WI38 (cell line): Measurements from ENCODE around the gene TICAM2.

Source experiments
- H3K4me3 ChIP-seq: 2 replicates; pipeline ENCODE4 v1.5.1; 2011; ENCODE audit warnings: low read depth, mild to moderate bottlenecking, control low read depth, low read length
- TF ChIP-seq, protein P1 (sequence below): IDR thresholded peaks from 2 replicates; pipeline ENCODE4 v1.5.1; 2012; ENCODE audit warnings: low read depth, mild to moderate bottlenecking, control low read depth, low read length

Gene TICAM2

DNA sequence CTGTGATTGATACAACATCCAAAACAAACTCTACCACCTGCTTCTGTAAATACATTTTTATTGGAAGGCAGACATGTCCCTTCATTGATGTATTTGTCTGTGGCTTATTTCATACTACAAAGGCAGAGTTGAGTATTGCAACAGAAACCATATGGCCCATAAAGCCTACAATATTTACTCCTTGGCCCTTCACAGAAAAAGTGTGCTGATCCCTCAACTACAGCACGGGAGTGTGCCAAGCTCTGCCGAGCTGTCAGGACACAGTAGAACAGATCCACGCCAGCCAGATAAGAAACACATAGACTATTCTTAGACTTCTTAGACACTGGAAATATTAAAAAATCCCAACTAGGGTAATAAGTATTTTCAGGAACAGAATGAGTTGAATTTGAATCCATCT is 13.2 kb downstream of the TICAM2 start:
- H3K4me3 ChIP-seq: no peak overlapping the region
- TF ChIP-seq, protein P1, sequence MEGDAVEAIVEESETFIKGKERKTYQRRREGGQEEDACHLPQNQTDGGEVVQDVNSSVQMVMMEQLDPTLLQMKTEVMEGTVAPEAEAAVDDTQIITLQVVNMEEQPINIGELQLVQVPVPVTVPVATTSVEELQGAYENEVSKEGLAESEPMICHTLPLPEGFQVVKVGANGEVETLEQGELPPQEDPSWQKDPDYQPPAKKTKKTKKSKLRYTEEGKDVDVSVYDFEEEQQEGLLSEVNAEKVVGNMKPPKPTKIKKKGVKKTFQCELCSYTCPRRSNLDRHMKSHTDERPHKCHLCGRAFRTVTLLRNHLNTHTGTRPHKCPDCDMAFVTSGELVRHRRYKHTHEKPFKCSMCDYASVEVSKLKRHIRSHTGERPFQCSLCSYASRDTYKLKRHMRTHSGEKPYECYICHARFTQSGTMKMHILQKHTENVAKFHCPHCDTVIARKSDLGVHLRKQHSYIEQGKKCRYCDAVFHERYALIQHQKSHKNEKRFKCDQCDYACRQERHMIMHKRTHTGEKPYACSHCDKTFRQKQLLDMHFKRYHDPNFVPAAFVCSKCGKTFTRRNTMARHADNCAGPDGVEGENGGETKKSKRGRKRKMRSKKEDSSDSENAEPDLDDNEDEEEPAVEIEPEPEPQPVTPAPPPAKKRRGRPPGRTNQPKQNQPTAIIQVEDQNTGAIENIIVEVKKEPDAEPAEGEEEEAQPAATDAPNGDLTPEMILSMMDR: no peak

DNA sequence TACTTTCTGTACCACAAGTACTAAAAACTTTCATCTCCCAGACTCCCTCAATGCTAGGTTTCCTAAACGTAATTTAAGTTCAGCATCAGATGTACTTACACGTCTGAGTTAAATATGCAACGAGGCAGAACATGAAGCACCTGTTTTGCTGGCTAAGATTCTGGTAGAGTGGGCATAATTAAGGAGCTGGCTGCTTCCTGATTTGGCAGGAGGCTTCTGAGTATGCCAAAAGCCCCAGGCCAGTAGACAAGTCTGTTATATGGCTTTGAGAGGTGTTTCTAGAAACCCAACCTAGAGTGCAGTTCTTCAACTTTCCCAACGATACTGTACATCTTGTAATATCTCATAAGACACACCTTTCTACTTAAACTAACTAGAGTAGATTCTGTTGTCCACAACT is 13.6 kb downstream of the TICAM2 start:
- TF ChIP-seq, protein P1: no peak
- H3K4me3 ChIP-seq: no peak overlapping the region

DNA sequence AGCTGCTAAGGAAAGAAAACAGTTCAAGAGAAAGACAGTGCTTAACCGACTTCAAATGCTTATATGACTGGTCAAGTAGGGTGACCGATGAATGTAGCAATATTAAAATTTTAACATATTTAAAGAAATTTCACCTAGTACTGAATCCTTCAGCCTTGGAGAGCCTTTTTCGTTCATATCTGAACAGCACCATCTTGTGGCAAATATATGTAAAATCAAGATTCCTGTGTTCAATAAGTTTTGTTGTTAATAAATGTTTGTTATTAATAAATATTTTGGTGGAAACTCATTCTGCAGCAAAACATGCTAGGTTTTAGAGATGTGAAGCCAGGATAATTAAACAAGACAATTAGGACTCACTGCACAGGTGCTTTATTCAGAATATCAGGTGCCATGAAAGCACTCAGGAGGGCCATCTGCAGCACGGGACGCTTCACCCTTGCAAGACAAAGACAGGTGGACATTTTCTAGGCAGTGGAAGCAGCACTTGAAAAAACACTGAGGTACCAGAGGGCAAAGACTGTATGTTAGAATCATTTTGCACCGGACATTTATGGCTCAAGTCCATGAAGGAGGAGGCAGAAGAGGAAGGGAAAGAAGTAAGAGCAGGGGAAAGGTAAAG is 15.6 kb downstream of the TICAM2 start:
- TF ChIP-seq, protein P1: peak; percentile 37

DNA sequence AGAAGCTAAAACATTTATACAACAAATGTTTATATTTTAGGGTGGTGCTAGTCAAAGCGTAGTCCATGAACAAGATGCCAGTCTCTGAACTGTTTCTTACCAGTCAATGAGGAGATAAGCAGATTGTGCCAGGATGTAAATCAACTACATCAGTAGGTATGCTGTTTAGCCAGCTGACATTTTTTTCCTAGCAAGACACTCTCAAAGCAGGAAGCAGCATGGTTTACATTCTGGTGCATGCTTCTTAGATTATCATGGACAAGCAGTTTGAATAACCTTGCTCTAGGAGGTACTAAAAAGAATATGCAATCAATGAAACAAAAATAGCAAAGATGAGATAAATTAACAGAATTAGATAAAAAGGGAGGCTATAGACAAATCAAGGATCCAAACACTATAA is 17.0 kb downstream of the TICAM2 start:
- TF ChIP-seq, protein P1: no peak
- no peak overlapping the region for H3K4me3 ChIP-seq

More for the DNA sequence above, 15.6 kb downstream of the TICAM2 start:
- H3K4me3 ChIP-seq: no peak overlapping the region

DNA sequence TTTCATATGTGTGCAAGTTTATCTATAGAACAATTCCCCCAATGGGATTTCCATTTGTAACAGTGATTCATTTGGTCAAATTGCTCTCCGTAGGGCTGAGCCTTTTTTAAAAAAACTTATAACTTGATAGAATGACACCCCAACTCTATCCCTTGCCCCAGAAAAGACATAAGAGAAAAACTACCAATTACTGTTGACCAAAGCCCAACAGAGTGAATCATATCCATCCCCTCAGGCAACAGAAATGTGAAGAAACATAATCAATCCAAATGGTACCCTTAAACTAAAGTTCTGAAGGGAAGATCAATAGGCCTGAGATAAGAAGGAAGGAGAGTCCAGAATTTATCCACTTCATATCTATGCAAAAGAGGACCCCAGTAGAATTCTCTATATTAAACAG is 17.8 kb downstream of the TICAM2 start:
- TF ChIP-seq, protein P1: no peak
- H3K4me3 ChIP-seq: no peak overlapping the region

DNA sequence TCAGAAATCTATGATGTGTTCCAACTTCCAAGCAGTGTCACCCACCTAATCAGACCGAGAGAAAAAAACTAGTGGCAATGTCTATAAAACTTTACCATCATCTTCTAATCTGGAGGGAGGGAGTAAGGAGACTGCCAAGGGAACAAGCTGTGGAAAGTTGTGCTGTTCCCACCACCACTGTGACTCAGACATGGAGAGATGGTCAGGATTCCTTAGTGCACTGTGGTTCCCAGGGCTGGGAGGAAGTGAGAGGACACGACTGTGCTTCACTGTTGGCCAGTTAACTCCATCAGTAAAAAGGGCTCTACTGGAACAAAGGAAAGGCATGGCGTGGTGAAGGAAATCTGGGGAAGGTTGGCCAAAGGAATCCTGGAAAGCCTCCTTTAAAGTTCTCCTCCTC is 18.8 kb downstream of the TICAM2 start:
- no peak overlapping the region for H3K4me3 ChIP-seq
- TF ChIP-seq, protein P1: no peak

DNA sequence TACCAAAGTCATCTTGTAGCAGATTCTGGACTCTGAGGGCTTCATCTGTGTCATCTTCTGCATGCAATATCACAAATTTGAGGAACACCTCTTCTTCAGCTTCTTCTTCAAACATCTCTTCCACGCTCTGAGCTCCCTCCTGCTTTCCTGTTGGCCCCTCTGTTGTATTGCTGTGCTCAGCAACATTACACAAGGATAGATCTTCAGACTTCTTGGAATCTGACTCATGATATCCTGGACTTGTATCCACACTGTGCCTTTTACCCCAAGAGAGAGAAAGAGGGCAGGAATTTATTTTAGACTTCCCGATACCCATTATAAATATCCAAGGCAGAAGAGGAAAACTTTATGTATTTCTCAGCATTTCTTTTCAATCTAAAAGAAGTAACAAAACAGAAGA is 21.3 kb downstream of the TICAM2 start:
- TF ChIP-seq, protein P1: no peak
- no peak overlapping the region for H3K4me3 ChIP-seq
